HepG2 (cell line): Measurements from ENCODE around the gene CDC23. TPM values are rescaled to one million over a fixed set of nuclear protein-coding genes. Genes with fewer than 3 reads are reported as not detected.

Experiments used
- GMEB1 ChIP-seq: sonication (generic); formaldehyde crosslinking; IDR thresholded peaks from 2 replicates; pipeline ENCODE4 v1.5.1; 2020; ENCODE audit warnings: missing genetic modification reagents, mild to moderate bottlenecking, borderline replicate concordance
- GTF2F1 ChIP-seq: fragments of 150-350 bp; IDR thresholded peaks from 2 replicates; pipeline ENCODE4 v1.6.1; 2014; ENCODE audit warnings: low read length
- HBP1 ChIP-seq: IDR thresholded peaks from 2 replicates; pipeline ENCODE4 v1.6.1; 2016; ENCODE audit warnings: low read depth, control low read depth
- KLF12 ChIP-seq: sonication (generic); formaldehyde crosslinking; IDR thresholded peaks from 2 replicates; pipeline ENCODE4 v1.4.0; 2020; ENCODE audit warnings: missing genetic modification reagents, borderline replicate concordance
- SALL2 ChIP-seq: sonication (generic); formaldehyde crosslinking; IDR thresholded peaks from 2 replicates; pipeline ENCODE4 v1.8.1; 2023; ENCODE audit warnings: mild to moderate bottlenecking, missing genetic modification reagents, inconsistent platforms
- SMARCC2 ChIP-seq: fragments of 450-650 bp; IDR thresholded peaks from 2 replicates; pipeline ENCODE4 v1.6.1; 2017; ENCODE audit warnings: antibody characterized with exemption, mild to moderate bottlenecking
- SMYD3 ChIP-seq: sonication (generic); formaldehyde crosslinking; IDR thresholded peaks from 2 replicates; pipeline ENCODE4 v1.8.1; 2023; ENCODE audit warnings: mild to moderate bottlenecking, missing genetic modification reagents
- ZSCAN9 ChIP-seq: IDR thresholded peaks from 2 replicates; pipeline ENCODE4 v1.6.1; 2016; ENCODE audit warnings: borderline replicate concordance
- polyA plus RNA-seq, 8 experiments: library from polyadenylated mRNA; depleted of rRNA in 3 of 8; stranded (reverse) in 7 of 8; unstranded in 1 of 8; fragments of >200 nt; fragmentation: Illumina TruSeq in 4 of 8; extraction: Trizol in 4 of 8; gene quantifications; 2 replicates each; pipeline versions ENCODE4 v1.2.1 to v1.2.3, GENCODE V29; 2011 to 2016; ENCODE audit warnings: low read depth in 4 of 8, missing spikeins in 1 of 8, mixed read lengths in 1 of 8; ENCODE audit not compliant: insufficient read depth in 1 of 8
- total RNA-seq, 5 experiments: library from RNA; depleted of rRNA; stranded (reverse); fragments of >200 nt; fragmentation: Illumina TruSeq; extraction: Trizol; gene quantifications; 2 replicates each; pipeline ENCODE4 v1.2.3, GENCODE V29; 2016; ENCODE audit warnings: low read depth in 1 of 5
- TF ChIP-seq, protein P1 (sequence below): sonication (generic); formaldehyde crosslinking; IDR thresholded peaks from 2 replicates; pipeline ENCODE4 v1.4.0; 2020; ENCODE audit warnings: mild to moderate bottlenecking, low read depth, missing genetic modification reagents
- TF ChIP-seq, protein P2 (sequence below): IDR thresholded peaks from 2 replicates; pipeline ENCODE4 v1.6.1; 2016; ENCODE audit warnings: missing compliant biosample characterization, missing genetic modification reagents, borderline replicate concordance
- TF ChIP-seq, protein P3 (sequence below): sonication (generic); formaldehyde crosslinking; IDR thresholded peaks from 2 replicates; pipeline ENCODE4 v1.9.0; 2021; ENCODE audit warnings: missing genetic modification reagents, mild to moderate bottlenecking, borderline replicate concordance
- TF ChIP-seq, protein P4 (sequence below): sonication (generic); formaldehyde crosslinking; IDR thresholded peaks from 2 replicates; pipeline ENCODE4 v1.4.0; 2020; ENCODE audit warnings: missing genetic modification reagents, borderline replicate concordance
- TF ChIP-seq, protein P5 (sequence below): sonication (generic); formaldehyde crosslinking; conservative IDR thresholded peaks from 2 replicates; pipeline ENCODE4 v1.8.1; 2023; ENCODE audit warnings: missing genetic modification reagents
- TF ChIP-seq, protein P6 (sequence below): sonication (generic); formaldehyde crosslinking; IDR thresholded peaks from 2 replicates; pipeline ENCODE4 v1.4.0; 2020; ENCODE audit warnings: mild to moderate bottlenecking, low read depth, missing genetic modification reagents

Gene CDC23
- total and polyA plus RNA-seq, 2 of the 13 experiments (the other 11 are each of a cell fraction or from before 2014, with no cell fraction given) = 38.3 to 47.7 TPM

- TF ChIP-seq, protein P1, sequence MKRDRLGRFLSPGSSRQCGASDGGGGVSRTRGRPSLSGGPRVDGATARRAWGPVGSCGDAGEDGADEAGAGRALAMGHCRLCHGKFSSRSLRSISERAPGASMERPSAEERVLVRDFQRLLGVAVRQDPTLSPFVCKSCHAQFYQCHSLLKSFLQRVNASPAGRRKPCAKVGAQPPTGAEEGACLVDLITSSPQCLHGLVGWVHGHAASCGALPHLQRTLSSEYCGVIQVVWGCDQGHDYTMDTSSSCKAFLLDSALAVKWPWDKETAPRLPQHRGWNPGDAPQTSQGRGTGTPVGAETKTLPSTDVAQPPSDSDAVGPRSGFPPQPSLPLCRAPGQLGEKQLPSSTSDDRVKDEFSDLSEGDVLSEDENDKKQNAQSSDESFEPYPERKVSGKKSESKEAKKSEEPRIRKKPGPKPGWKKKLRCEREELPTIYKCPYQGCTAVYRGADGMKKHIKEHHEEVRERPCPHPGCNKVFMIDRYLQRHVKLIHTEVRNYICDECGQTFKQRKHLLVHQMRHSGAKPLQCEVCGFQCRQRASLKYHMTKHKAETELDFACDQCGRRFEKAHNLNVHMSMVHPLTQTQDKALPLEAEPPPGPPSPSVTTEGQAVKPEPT (CRISPR knock-in tag) = no peak
- TF ChIP-seq, protein P2, sequence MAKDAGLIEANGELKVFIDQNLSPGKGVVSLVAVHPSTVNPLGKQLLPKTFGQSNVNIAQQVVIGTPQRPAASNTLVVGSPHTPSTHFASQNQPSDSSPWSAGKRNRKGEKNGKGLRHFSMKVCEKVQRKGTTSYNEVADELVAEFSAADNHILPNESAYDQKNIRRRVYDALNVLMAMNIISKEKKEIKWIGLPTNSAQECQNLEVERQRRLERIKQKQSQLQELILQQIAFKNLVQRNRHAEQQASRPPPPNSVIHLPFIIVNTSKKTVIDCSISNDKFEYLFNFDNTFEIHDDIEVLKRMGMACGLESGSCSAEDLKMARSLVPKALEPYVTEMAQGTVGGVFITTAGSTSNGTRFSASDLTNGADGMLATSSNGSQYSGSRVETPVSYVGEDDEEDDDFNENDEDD = peak; percentile 99
- TF ChIP-seq SMYD3 (CRISPR knock-in tag) (peak; percentile 72; the same call in 1 of the 2 replicates), ZSCAN9 (CRISPR knock-in tag) (no peak), HBP1 (CRISPR knock-in tag) (peak; percentile 91), SMARCC2 (no peak), KLF12 (CRISPR knock-in tag) (peak; percentile 46; the same call in 1 of the 2 replicates), GMEB1 (peak; percentile 40; the same call in 1 of the 2 replicates), SALL2 (no peak), GTF2F1 (no peak)
- TF ChIP-seq, protein P3, sequence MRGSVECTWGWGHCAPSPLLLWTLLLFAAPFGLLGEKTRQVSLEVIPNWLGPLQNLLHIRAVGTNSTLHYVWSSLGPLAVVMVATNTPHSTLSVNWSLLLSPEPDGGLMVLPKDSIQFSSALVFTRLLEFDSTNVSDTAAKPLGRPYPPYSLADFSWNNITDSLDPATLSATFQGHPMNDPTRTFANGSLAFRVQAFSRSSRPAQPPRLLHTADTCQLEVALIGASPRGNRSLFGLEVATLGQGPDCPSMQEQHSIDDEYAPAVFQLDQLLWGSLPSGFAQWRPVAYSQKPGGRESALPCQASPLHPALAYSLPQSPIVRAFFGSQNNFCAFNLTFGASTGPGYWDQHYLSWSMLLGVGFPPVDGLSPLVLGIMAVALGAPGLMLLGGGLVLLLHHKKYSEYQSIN (CRISPR knock-in tag) = no peak
- TF ChIP-seq, protein P4, sequence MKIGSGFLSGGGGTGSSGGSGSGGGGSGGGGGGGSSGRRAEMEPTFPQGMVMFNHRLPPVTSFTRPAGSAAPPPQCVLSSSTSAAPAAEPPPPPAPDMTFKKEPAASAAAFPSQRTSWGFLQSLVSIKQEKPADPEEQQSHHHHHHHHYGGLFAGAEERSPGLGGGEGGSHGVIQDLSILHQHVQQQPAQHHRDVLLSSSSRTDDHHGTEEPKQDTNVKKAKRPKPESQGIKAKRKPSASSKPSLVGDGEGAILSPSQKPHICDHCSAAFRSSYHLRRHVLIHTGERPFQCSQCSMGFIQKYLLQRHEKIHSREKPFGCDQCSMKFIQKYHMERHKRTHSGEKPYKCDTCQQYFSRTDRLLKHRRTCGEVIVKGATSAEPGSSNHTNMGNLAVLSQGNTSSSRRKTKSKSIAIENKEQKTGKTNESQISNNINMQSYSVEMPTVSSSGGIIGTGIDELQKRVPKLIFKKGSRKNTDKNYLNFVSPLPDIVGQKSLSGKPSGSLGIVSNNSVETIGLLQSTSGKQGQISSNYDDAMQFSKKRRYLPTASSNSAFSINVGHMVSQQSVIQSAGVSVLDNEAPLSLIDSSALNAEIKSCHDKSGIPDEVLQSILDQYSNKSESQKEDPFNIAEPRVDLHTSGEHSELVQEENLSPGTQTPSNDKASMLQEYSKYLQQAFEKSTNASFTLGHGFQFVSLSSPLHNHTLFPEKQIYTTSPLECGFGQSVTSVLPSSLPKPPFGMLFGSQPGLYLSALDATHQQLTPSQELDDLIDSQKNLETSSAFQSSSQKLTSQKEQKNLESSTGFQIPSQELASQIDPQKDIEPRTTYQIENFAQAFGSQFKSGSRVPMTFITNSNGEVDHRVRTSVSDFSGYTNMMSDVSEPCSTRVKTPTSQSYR = no peak
- TF ChIP-seq, protein P5, sequence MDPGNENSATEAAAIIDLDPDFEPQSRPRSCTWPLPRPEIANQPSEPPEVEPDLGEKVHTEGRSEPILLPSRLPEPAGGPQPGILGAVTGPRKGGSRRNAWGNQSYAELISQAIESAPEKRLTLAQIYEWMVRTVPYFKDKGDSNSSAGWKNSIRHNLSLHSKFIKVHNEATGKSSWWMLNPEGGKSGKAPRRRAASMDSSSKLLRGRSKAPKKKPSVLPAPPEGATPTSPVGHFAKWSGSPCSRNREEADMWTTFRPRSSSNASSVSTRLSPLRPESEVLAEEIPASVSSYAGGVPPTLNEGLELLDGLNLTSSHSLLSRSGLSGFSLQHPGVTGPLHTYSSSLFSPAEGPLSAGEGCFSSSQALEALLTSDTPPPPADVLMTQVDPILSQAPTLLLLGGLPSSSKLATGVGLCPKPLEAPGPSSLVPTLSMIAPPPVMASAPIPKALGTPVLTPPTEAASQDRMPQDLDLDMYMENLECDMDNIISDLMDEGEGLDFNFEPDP = no peak
- TF ChIP-seq, protein P6, sequence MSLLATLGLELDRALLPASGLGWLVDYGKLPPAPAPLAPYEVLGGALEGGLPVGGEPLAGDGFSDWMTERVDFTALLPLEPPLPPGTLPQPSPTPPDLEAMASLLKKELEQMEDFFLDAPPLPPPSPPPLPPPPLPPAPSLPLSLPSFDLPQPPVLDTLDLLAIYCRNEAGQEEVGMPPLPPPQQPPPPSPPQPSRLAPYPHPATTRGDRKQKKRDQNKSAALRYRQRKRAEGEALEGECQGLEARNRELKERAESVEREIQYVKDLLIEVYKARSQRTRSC (CRISPR knock-in tag) = no peak
Measured at GRCh38 chr5:138213161-138214029, at the start of gene CDC23 (continued).
